Measurements from ENCODE around the gene KRT2. TPM values are rescaled to one million over a fixed set of nuclear protein-coding genes. Genes with fewer than 3 reads are reported as not detected.

Gene KRT2
- total and polyA plus RNA-seq, 10 of the 15 experiments (the other 5 are each of a cell fraction or from before 2014, with no cell fraction given), result 0.08 to 0.12 TPM; not detected in 8

DNA sequence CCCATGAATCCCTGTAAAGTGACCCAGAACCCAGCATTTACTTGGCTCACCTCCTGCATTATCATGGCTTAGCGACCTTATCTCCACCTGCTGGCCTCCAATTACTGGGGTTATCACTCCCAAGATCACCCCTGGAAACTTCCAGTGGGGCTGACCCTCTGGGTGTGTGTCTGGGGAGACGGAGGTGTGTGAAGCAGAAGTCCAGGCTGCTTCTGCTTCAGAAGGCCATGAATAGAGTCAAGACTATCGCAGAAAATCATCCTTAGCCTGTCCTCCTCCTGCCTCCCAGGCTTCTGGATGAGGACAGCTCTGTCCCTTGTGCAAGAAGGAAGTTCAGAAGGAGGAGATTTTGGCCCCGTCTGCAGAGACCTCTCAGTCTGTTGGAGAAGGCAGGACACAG is 50.3 kb downstream of the KRT2 start:
- Histone ChIP-seq H3K79me2 (ENCODE audit: control insufficient read depth, insufficient read depth, low read length) (no peaks in the 10 kb centered on the region), H3K4me1 (ENCODE audit: control insufficient read depth, insufficient read depth, low read length) (no peaks in the 10 kb centered on the region), H2AFZ (ENCODE audit: control insufficient read depth, low read depth, low read length) (no peak overlapping the region), H3K9ac (ENCODE audit: control insufficient read depth, insufficient read depth, low read length) (no peak overlapping the region), H4K20me1 (ENCODE audit: control insufficient read depth, insufficient read depth) (no peaks in the 10 kb centered on the region), H3K27ac (ENCODE audit: control insufficient read depth, insufficient read depth) (no peak overlapping the region), H3K4me3 (no peak overlapping the region), H3K9me3 (replicated peaks; ENCODE audit: control insufficient read depth, insufficient read depth, low read length) (no peaks in the 10 kb centered on the region), H3K36me3 (ENCODE audit: control insufficient read depth in 2 of 2, insufficient read depth in 2 of 2, low read length in 1 of 2) (no peaks in the 10 kb centered on the region), H3K4me2 (ENCODE audit: control insufficient read depth, insufficient read depth) (no peak overlapping the region), H3K27me3 (replicated peaks in 1 of 2; ENCODE audit: control insufficient read depth in 2 of 2, insufficient read depth in 2 of 2, low read length in 1 of 2) (peaks cover 0 to 14% of the 10 kb centered on the region in 2 experiments; a peak in 3 of 4 replicates)
- WGBS (ENCODE audit: insufficient coverage, insufficient replicate concordance, low lambda C conversion rate, missing lambda C conversion rate), result 22% methylated on average over 4 of the region's 4 CpGs
- FAIRE-seq, result no peak
- ATAC-seq, result no peak
- POLR2A ChIA-PET, result no interaction called here
- no peak for DNase-seq (ENCODE audit: low read depth, low spot score)
- intact Hi-C loops (cut with micrococcal nuclease; ENCODE audit: unreplicated experiment) (no loop called here), in situ Hi-C loops (cut with MboI) (no loop called here)
- no peak for TF ChIP-seq MTA3 (IDR thresholded peaks at IDR 0.05; ENCODE audit: borderline replicate concordance, low read length)
- no peak for TF ChIP-seq NRF1 (conservative IDR thresholded peaks at IDR 0.05; ENCODE audit: low read depth, low read length)
- TF ChIP-seq POLR2AphosphoS2 (IDR thresholded peaks at IDR 0.05; ENCODE audit: low read depth, low read length), result no peak
- no peak for TF ChIP-seq MXI1 (IDR thresholded peaks at IDR 0.05; ENCODE audit: low read depth, low read length)
- no peak for TF ChIP-seq FOS (IDR thresholded peaks at IDR 0.05; ENCODE audit: borderline replicate concordance, extremely low read depth, insufficient read length)
- TF ChIP-seq, protein P1, sequence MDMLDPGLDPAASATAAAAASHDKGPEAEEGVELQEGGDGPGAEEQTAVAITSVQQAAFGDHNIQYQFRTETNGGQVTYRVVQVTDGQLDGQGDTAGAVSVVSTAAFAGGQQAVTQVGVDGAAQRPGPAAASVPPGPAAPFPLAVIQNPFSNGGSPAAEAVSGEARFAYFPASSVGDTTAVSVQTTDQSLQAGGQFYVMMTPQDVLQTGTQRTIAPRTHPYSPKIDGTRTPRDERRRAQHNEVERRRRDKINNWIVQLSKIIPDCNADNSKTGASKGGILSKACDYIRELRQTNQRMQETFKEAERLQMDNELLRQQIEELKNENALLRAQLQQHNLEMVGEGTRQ (IDR thresholded peaks at IDR 0.05; ENCODE audit: borderline replicate concordance, low read depth, low read length), result no peak
- SMC1A ChIA-PET (ENCODE audit: uncharacterized antibody, unreplicated experiment), result no interaction called here
- no TSS peak for BruUV-seq (replicated peaks)
- CTCF ChIA-PET, result no interaction called here
- RAD21 ChIA-PET (ENCODE audit: unreplicated experiment), result no interaction called here

DNA sequence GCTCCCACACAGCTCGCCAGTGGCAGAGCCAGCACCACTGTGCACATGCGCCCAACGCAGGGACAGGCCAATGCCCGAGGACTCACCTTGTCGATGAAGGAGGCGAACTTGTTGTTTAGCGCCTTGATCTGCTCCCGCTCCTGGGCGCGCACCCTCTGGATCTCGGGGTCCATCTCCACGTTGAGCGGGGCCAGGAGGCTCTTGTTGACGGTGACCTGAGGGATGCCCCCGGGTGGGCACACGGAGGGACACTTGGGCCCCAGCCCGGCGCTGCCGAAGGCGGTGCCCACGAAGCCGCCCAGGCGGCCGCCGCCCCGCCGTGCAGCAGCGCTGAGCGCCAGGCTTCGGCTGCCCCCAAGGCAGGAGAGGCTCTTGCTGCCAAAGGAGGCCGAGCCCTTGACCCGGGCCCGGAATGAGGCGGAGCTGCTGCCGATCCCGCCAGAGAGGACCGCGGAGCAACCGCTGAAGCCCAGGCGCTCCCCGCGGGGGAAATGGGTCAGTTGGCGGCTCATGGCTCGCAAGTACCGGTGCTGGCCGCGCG is 51.0 kb downstream of the KRT2 start, which contains the start of gene KRT72:
TSS of gene KRT72 (minus strand) at position 523 of the 541 bp plus-strand sequence. CDS start at position 512, 11 bp downstream.
- TF ChIP-seq, protein P2, sequence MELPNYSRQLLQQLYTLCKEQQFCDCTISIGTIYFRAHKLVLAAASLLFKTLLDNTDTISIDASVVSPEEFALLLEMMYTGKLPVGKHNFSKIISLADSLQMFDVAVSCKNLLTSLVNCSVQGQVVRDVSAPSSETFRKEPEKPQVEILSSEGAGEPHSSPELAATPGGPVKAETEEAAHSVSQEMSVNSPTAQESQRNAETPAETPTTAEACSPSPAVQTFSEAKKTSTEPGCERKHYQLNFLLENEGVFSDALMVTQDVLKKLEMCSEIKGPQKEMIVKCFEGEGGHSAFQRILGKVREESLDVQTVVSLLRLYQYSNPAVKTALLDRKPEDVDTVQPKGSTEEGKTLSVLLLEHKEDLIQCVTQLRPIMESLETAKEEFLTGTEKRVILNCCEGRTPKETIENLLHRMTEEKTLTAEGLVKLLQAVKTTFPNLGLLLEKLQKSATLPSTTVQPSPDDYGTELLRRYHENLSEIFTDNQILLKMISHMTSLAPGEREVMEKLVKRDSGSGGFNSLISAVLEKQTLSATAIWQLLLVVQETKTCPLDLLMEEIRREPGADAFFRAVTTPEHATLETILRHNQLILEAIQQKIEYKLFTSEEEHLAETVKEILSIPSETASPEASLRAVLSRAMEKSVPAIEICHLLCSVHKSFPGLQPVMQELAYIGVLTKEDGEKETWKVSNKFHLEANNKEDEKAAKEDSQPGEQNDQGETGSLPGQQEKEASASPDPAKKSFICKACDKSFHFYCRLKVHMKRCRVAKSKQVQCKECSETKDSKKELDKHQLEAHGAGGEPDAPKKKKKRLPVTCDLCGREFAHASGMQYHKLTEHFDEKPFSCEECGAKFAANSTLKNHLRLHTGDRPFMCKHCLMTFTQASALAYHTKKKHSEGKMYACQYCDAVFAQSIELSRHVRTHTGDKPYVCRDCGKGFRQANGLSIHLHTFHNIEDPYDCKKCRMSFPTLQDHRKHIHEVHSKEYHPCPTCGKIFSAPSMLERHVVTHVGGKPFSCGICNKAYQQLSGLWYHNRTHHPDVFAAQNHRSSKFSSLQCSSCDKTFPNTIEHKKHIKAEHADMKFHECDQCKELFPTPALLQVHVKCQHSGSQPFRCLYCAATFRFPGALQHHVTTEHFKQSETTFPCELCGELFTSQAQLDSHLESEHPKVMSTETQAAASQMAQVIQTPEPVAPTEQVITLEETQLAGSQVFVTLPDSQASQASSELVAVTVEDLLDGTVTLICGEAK (IDR thresholded peaks at IDR 0.05; ENCODE audit: borderline replicate concordance), result no peak
- Histone ChIP-seq H3K27me3 (replicated peaks in 1 of 2; ENCODE audit: control insufficient read depth in 2 of 2, insufficient read depth in 2 of 2, low read length in 1 of 2) (peaks cover 0 to 14% of the 10 kb centered on the region in 2 experiments; a peak in 3 of 4 replicates), H3K4me3 (no peak within 1 kb of the TSS), H3K4me1 (ENCODE audit: control insufficient read depth, insufficient read depth, low read length) (no peaks in the 10 kb centered on the region), H3K4me2 (ENCODE audit: control insufficient read depth, insufficient read depth) (no peak within 1 kb of the TSS), H3K9ac (ENCODE audit: control insufficient read depth, insufficient read depth, low read length) (no peak within 1 kb of the TSS), H3K36me3 (ENCODE audit: control insufficient read depth in 2 of 2, insufficient read depth in 2 of 2, low read length in 1 of 2) (no peaks in the 10 kb centered on the region), H3K79me2 (ENCODE audit: control insufficient read depth, insufficient read depth, low read length) (no peaks in the 10 kb centered on the region), H3K27ac (ENCODE audit: control insufficient read depth, insufficient read depth) (no peak within 1 kb of the TSS), H4K20me1 (ENCODE audit: control insufficient read depth, insufficient read depth) (no peaks in the 10 kb centered on the region), H3K9me3 (replicated peaks; ENCODE audit: control insufficient read depth, insufficient read depth, low read length) (no peaks in the 10 kb centered on the region), H2AFZ (ENCODE audit: control insufficient read depth, low read depth, low read length) (no peak within 1 kb of the TSS)
- BruUV-seq (replicated peaks), result no TSS peak
- in situ Hi-C loops (cut with MboI), result no loop called here
- SMC1A ChIA-PET (ENCODE audit: uncharacterized antibody, unreplicated experiment), result no interaction called here
- CTCF ChIA-PET, result no interaction called here
- intact Hi-C loops (cut with micrococcal nuclease; ENCODE audit: unreplicated experiment), result no loop called here
- DNase-seq (ENCODE audit: low read depth, low spot score) (no peak), ATAC-seq (no peak), FAIRE-seq (no peak)
- 65% methylated on average over 35 of the region's 48 CpGs for WGBS (ENCODE audit: insufficient coverage, insufficient replicate concordance, low lambda C conversion rate, missing lambda C conversion rate)
- RAD21 ChIA-PET (ENCODE audit: unreplicated experiment), result no interaction called here
- POLR2A ChIA-PET, result no interaction called here

All from GM12878 (cell line).